GM19452 (cell line): ENCODE results near the gene APOA5.
"Not testable (repeated sequence)": the region's sequence is repeated elsewhere in the genome, so short reads cannot be mapped to it uniquely, and the experiment has no call there.

Source experiments
- ATAC-seq: cut with Tn5 transposase; IDR thresholded peaks from one replicate; pipeline ENCODE4 v1.9.1; 2021; ENCODE audit not compliant: unreplicated experiment

APOA5 gene

GRCh38 chr11:116791813-116792143 lies at the start of gene APOA5:
TSS of gene APOA5 (minus strand) at chr11:116791879. CDS start at chr11:116791860, 19 bp downstream.
- ATAC-seq, result no peak

- ATAC-seq, result no peak
Observed at GRCh38 chr11:116840746-116841296, 49.1 kb upstream of the APOA5 start.

- ATAC-seq, result no peak
Observed at GRCh38 chr11:116840224-116840745, 48.6 kb upstream of the APOA5 start.

- no peak for ATAC-seq
Observed at GRCh38 chr11:116838321-116839084, 46.8 kb upstream of the APOA5 start.

GRCh38 chr11:116837231-116838091 lies 45.8 kb upstream of the APOA5 start, which contains the start of gene APOA1:
TSS of gene APOA1 (minus strand) at chr11:116837622. CDS start at chr11:116837387, 235 bp downstream.
- ATAC-seq, result no peak

- ATAC-seq, result no peak
Observed at GRCh38 chr11:116836632-116836991, 44.9 kb upstream of the APOA5 start.

GRCh38 chr11:116835791-116836631 lies 44.3 kb upstream of the APOA5 start:
- ATAC-seq, result peak; percentile 76

GRCh38 chr11:116835042-116835772 lies 43.5 kb upstream of the APOA5 start:
- ATAC-seq, result peak; percentile 21

GRCh38 chr11:116834535-116835041 lies 42.9 kb upstream of the APOA5 start:
- not testable (repeated sequence) for ATAC-seq

- no peak for ATAC-seq
Observed at GRCh38 chr11:116833816-116834534, 42.3 kb upstream of the APOA5 start.

- ATAC-seq, result no peak
Observed at GRCh38 chr11:116833491-116833815, 41.8 kb upstream of the APOA5 start.

GRCh38 chr11:116832350-116833290 lies 40.9 kb upstream of the APOA5 start:
- no peak for ATAC-seq

GRCh38 chr11:116831790-116832349 lies 40.2 kb upstream of the APOA5 start:
- no peak for ATAC-seq

- no peak for ATAC-seq
Observed at GRCh38 chr11:116830184-116830912, 38.7 kb upstream of the APOA5 start.

GRCh38 chr11:116829525-116830183 lies 38.0 kb upstream of the APOA5 start, which contains the start of gene APOC3:
TSS of gene APOC3 (plus strand) at chr11:116829907. CDS start at chr11:116830583, 676 bp downstream.
- no peak for ATAC-seq
